ENCODE results near the gene RBBP8. TPM values are rescaled to one million over a fixed set of nuclear protein-coding genes. Genes with fewer than 3 reads are reported as not detected.
"Not testable (repeated sequence)": the region's sequence is repeated elsewhere in the genome, so short reads cannot be mapped to it uniquely, and the experiment has no call there.

RBBP8 gene
- total RNA-seq, 1 experiment from 2014 or later: 63.9 TPM

DNA sequence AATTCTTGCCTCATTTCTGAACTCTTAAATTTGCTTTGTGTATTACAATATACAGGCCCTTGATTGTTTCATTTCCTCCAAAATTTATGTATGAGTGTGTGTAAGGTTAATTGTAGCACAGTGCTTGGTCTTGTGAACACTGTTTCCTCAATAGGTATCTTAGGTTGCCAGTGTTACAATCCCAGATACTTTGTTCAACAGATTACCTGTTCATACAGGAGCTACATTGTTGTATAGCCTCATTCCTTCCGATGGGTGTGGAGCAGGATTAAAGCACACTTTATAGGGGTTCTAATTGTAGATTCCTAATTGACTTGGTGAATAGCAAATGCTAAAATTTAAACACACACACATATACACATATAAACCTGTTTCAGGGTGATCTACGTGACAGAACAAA, 10.7 kb downstream of the RBBP8 start:
- no peak for DNase-seq (ENCODE audit: low read depth)

DNA sequence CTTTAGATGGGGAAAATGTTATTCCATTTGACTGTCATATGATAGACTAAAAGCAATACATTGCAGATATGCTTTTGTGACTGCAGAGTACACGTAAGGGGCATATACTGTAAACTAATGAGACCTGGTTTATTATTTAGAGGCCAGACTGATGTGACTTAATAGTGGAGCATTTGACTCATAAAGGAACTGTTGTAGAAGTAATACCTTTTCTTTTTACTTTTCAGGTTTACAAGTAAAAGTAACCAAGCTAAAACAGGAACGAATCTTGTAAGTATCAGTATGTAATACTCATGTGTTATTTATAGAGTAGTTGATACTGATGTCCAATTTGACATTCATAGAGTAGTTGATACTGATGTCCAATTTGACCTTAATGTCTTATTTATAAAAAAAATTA, 13.1 kb downstream of the RBBP8 start:
- DNase-seq (ENCODE audit: low read depth): no peak

DNA sequence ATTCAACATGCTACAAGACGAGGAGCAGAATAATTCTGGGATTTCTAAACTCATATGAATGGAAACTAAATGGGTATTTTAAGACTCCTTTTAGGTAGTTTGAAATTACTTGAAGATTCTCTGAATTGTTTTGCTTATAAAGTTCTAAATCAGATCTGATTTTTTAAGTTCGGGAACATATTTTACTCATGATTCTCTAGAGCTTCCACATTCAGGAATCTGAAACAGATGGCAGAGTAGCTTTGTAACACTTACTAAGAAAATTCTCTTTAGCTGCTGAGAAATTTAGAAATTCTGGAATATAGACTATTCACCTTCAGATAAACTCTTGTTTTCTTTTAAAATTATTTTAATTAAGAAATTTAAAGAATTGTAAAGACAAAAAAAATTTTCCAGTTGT, 13.7 kb downstream of the RBBP8 start:
- DNase-seq (ENCODE audit: low read depth): no peak

DNA sequence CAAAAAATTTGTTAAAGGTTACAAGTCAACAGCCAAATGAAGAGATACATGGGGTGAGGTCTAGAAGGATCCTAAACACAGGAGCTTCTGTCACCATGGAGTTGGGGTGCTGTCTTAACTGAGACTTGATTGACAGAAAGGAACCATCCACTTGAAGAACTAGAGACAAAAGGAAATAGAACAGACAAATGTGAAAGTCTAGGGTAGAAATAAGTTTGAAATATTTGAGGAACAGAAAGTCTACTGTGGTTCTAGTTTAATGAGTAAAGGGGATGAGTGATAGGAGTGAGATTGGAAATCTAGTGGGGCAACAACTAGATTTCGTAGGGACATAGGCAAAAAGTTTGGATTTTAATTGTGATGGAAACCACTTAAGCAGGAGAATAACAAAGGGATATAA, 18.7 kb downstream of the RBBP8 start:
- DNase-seq (ENCODE audit: low read depth): no peak

DNA sequence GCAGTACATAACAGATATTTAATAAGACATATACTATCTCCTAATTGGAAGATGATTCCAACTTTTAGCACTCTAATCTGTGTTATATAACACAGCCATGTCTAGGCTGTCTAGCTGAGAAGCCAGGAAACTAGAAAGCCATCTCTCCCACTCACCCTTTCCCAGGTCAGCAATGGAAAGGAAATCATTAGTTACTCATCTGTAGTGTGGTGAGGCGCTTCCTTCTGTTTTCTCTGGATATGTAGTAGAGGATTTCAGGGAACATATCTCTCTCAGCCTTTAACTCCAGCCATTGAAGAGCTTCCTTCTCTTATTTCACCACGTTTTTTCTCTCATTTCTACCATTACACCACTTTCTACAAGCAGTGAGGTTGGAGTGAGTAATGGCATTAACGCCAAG, 19.4 kb downstream of the RBBP8 start:
- no peak for DNase-seq (ENCODE audit: low read depth)

DNA sequence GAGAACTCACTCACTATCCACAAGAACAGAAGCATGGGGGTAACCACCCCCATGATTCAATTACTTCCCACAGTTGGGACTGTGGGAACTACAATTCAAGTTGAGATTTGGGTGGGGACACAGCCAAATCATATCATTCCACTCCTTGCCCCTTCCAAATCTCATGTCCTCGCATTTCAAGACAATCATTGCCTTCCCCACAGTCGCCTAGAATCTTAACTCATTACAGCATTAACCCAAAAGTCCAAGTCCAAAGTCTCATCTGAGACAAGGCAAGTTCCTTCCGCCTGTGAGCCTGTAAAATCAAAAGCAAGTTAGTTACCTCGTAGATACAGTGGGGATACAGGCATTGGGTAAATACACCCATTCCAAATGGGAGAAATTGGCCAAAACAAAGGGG, 20.9 kb downstream of the RBBP8 start:
- DNase-seq (ENCODE audit: low read depth): not testable (repeated sequence)

DNA sequence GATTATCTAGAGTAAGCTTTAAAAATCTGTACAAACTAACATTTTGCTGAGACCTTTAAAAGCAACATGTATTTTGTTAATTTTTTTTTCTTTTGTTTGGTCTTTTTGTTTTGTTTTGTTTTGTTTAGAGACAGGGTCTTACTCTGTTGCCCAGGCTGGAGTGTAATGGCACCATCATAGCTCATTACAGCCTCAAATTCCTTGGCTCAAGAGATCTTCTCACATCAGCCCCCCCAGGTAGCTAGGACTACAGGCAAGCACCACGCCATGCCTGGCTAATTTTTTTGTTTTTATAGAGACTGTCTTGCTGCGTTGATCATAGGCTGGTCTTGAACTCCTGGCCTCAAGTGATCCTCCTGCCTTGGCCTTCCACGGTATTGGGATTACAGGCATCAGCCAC, 23.1 kb downstream of the RBBP8 start:
- no peak for DNase-seq (ENCODE audit: low read depth)

DNA sequence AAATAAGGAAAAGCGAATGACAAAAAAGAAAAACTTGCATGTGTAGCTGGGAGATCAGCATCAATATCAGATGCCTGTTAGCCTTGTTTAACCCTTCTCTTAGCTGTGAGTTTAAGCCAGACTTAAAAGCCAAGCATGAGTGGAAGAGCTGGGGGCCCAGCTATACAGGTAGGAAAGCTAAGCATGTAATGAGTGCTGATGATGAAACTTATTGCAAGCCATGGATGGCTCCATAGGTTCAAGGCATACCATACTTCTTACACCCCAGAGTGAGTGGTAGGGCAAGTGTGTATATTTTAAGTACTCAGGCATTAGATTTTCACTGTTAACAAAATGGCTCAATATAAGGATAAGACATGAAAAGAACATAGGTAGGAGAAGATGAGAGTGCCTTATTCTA, 28.0 kb downstream of the RBBP8 start:
- DNase-seq (ENCODE audit: low read depth): no peak

DNA sequence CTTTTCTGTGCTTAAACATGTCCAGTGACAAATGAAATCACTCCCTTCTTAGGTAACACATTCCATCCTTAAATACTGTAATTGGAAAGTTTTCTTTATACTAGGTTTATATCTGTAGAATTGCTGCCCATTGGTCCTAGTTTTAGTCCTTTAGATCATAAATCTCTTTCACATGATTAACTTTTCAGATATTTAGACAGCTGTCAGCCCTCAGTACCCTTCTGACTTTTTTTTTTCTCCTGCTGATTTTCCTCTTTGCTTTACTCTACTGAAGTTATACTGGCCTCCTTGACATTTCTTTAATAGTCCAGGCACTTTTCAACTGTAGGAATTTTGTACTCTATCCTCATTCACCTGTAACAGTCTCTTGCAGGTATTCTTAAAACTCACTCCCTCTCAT, 28.9 kb downstream of the RBBP8 start:
- no peak for DNase-seq (ENCODE audit: low read depth)

DNA sequence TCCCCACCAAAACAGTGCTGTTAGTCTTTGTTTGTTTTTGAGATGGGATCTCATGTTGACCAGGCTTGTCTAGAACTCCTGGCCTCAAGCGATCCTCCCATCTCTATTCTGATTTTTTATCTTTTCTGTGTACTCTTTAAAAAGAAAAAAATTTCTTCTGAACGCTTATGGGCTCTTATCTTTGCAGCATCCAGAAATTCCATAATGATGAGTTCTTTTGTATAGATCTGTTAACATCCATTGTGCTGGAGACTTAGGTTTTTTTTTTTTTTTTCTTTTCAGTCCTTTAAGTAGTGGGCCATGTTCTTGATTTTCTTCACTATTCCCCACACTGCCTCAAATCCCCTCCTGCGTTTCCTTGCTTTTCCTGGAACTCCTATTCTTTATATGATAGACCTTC, 31.0 kb downstream of the RBBP8 start:
- DNase-seq (ENCODE audit: low read depth): no peak

DNA sequence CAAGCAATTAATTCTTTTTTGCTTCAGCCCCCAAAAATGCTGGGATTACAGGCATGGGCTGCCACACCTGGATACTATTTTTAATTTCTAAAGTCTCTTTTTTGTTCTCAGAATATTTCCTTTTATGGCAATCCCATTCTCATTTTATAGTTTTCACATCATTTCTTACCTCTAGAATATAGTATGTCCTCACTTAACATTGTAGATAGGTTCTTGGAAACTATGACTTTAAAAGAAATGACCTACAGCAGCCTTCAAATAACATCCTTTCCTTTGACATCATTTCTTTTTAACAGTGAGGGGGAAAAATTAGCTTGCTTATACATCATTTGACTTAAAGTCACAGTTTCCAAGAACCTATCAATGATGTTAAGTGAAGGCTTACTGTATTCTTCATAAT, 31.6 kb downstream of the RBBP8 start:
- DNase-seq (ENCODE audit: low read depth): no peak

DNA sequence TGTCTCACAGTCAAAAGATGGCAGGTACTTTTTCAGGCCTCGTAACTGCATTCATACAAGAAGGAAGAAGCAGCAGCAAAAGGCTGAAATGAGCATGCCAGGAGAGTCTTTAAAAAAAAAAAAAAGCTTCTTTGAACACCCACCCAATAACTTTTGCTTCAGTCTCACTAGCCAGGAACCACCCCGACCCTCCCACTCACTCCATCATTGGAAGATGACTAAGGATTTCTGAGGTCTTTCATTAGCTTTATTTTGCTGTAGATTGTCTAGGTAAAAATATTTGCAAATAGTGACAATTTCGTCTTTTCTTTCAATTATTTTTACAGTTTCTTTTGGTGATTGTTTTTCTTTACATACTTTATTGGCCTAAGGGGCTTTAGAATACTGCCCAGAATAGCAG, 37.9 kb downstream of the RBBP8 start:
- DNase-seq (ENCODE audit: low read depth): no peak

DNA sequence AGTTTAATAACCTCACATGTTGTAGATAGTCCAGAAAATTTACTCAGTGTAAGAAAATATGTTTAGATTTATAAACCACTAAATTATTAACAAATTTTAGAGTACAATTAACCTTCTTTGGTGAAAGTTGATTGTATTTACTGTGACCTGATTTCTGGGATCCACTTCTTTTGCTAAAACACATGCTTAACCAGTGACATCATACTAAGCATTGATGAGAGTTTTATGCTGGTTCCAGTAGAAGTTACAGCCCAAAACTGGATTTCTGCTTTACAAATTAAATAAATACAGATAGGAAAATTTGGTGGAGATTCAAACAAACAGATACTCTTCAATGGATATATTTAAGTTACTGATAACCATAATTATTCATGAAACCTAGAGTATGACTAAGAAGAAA, 40.9 kb downstream of the RBBP8 start:
- DNase-seq (ENCODE audit: low read depth): no peak

DNA sequence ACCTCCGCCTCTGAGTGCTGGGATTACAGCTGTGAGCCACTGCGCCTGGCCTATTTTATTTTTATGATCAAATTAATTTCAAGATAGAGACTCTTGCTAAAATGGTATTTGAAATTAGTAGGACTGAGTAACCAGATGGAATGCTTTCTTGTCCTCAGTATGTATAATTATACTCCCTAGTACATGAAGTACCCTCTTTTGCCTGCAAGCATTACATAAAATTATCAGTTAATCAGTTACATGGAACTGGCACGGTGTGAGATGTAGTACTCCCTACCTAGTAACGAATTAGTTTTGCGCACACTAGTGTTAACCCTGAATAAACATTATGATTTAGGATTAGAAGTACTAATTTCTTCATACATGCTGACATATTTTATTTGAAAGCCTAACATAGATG, 41.6 kb downstream of the RBBP8 start:
- no peak for DNase-seq (ENCODE audit: low read depth)

DNA sequence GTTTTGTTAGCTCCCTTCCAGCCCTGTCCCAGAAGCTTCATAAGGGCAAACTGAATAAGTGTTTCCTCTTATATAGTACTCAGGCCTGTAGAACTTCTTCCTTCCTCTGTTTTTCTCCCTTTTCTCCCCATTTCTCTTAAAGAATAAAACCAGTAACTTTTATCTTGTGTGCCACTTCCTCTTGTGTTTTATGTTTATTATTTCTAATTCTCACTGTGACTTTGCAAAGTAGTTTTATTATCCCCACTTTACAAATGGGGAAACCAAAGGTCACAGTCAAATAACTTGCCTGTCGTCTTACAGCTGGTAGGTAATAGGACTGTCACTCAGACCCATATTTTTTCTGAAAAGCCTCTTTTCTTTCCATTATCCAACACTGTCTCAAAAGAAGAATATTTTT, 42.4 kb downstream of the RBBP8 start:
- DNase-seq (ENCODE audit: low read depth): no peak

DNA sequence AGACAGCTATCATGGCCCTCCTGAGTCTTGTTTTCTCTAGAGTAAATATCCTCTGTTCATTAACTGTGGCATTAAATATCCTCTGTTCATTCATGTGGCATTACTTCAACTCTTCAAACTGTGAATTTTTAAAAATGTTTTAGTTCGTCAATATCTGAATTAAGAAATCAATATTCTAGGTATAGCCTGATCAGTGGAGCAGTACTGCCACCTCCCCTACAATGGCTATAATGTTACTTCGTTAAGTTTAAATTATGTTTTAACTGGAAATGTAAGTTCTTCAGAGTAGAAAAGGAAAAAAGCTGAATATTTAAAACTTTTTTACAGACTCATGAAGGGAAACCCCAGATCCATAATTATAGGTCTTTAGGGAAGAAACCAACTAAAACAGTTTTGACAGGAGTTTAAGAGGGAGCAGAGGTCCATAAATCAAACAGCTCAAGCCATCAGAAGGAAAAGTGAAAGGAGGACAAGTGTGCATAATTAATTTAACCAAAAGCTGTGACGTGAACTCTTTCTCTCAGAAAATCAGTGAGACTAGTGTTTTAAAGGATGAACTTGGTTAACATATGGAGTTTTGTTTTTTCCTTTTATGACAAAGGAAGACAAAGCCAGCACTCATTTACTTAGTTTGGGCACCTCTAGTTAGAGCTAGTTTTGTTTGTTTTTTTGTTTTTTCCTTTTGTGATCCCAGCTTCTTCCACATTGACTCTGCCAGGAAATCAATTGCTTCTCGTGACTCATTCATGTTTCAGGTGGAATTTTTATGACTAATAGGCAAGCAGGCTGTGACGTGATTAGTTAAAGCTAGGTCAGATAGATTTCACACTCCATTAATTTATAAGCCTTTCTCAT, 44.9 kb downstream of the RBBP8 start:
- peak; percentile 77 for DNase-seq (ENCODE audit: low read depth)

DNA sequence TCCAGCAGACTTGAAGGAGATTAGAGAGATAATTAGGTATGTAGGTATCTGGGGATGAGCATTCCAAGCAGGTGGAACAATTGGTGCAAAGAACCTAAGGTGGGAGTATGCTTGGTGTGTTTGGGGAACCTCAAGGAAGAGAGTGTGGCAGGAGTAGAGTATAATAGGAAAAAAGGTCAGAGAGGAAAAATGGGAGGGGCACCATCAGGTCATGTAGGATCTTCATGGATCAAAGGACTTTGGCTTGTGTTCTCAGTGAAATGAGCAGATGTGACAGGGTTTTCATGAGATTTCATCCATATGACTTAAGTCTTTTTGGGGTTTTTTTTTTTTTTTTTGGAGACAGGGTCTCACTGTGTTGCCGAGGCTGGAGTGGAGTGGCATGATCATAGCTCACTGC, 47.3 kb downstream of the RBBP8 start:
- no peak for DNase-seq (ENCODE audit: low read depth)

DNA sequence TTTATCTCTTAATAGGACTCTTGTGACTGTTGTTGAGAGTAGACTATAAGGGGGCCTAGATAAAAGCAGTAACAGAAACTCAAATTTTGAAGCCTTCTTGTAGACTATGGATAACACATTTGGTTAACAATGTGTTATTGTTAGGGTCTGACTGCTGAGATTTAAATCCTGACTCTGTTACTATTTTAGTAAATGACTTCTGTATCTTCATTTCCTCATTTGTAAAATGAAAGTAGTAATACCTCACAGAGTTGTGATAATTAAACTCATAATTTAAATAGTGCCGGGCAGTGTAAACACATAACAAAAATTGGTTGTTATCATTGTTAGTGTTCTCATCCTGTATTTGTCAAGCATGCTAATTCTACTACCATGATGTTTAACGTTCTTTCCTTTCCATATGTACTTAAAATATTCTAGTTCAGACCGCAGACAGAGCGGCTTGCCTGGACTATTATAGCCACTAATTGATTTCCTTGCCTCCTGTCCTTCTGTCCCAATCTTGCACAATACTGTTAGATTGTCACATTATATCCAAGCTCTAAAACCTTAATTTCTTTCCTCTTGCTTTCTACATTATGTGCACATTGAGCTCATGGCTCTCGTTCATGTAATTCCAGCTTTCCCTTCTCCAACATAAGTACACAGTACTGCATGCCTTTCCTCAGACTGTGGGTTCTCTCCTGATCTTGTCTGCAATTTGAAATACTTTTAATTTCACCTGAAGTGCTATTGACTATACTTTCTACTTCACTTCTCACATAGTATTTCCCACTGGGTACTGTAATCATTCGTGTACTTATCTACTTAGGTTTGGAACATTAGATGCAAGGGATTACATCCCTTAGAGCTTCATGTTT, 48.4 kb downstream of the RBBP8 start:
- DNase-seq (ENCODE audit: low read depth): no peak

DNA sequence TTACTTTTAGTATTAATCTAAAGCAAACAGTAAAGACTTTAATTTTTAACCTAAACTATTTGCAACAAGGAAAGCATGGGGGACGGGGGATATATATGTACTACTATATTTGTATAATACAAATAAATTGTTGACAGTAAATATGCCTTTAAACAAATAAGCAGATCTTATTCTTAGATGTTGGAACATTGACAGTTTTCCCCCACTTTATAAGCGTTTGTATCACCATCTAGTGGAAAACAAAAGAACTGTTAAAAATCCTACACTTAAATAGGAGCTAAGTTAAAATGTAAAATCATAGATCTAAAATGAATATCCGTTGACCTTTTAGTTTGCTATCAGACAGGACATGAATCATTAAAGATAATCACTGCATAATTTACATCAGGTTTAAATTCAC, 50.0 kb downstream of the RBBP8 start:
- peak; percentile 54 for DNase-seq (ENCODE audit: low read depth)

DNA sequence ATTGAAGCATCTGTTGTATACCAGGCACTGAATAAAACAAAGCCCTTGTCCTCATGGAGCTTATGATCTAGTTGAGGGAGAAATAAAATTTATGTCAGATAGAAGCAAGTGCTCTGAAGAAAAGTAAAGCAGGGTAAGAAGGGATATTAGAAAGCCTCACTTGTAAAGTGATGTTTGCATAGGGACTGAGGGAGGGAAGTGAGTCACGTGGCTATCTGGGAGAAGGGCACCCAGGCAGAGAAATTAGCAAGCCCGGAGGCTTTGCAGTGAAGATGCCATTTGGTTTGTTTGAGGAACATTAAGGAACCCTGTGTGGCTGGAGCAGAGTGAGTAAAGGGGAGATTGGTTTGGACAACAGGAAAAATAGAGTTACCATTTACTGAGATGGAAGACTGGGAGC, 52.1 kb downstream of the RBBP8 start:
- DNase-seq (ENCODE audit: low read depth): no peak

DNA sequence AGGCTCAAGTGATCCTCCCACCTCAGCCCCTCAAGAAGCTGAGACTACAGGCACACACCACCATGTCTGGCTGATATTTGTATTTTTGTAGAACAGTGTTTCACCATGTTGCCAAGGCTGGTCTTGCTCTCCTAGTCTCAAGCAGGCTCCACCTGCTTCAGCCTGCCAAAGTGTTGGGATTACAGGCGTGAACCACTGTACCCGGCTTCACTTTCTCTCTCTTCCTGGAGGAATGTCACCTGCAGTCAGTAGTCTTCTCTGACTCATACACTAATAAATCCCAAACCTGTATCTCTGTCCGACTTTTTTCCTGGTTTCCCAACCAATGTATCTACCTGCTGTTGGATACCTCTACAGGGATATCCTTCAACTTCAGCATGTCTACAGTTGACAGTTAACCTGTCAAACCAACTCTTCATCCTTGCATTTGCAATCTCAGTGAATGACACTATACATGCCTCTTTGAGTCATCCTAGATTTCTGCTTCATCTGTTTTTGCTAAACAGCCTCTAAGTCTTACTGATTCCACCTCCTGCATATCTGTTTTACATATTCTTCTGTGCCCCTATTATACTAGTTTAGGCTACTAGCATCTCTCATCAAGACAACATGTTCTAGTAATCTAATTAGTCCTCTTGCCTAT, 54.5 kb downstream of the RBBP8 start:
- no peak for DNase-seq (ENCODE audit: low read depth)

DNA sequence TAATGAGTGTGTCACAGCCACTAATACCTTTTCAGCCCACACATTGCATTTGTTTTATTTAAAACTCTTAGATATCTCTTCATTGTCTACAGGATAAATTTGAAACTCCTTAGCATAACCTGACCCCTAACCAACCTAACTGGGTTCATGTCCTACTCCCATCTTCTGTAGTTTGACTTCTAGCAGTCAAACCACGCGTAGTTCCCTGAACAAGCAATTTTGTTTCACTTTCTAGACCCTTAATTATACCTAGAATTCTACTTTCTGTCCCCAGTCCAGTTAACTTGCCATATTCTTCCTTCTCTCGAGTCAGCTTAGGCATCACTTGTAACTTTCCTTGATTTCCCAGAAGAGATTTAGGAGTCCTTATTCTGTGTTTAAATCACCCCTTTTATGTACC, 55.1 kb downstream of the RBBP8 start:
- DNase-seq (ENCODE audit: low read depth): no peak

Measured in LHCN-M2 (cell line).